GM21381 (cell line): ENCODE measurements around the gene SERPINA10.
"Not testable (repeated sequence)": the region's sequence is repeated elsewhere in the genome, so short reads cannot be mapped to it uniquely, and the experiment has no call there.

Experiments used
- ATAC-seq: cut with Tn5 transposase; IDR thresholded peaks from one replicate; pipeline ENCODE4 v1.9.1; 2021; ENCODE audit warnings: mild to moderate bottlenecking, moderate library complexity; ENCODE audit not compliant: unreplicated experiment

SERPINA10 gene

GRCh38 chr14:94314890-94315289 is 21.8 kb upstream of the SERPINA10 start:
- no peak for ATAC-seq

- ATAC-seq = no peak
Observed at GRCh38 chr14:94313991-94314655, 21.1 kb upstream of the SERPINA10 start.

- no peak for ATAC-seq
Observed at GRCh38 chr14:94312481-94313246, 19.6 kb upstream of the SERPINA10 start.

- ATAC-seq = no peak
Observed at GRCh38 chr14:94310248-94310647, 17.2 kb upstream of the SERPINA10 start.

- no peak for ATAC-seq
Observed at GRCh38 chr14:94309721-94310120, 16.7 kb upstream of the SERPINA10 start.

GRCh38 chr14:94307410-94307992 is 14.4 kb upstream of the SERPINA10 start:
- no peak for ATAC-seq

GRCh38 chr14:94306047-94306978 is 13.2 kb upstream of the SERPINA10 start:
- ATAC-seq = no peak

GRCh38 chr14:94305620-94306019 is 12.6 kb upstream of the SERPINA10 start:
- ATAC-seq = no peak

GRCh38 chr14:94304243-94304642 is 11.2 kb upstream of the SERPINA10 start:
- no peak for ATAC-seq

GRCh38 chr14:94303111-94303510 is 10.0 kb upstream of the SERPINA10 start:
- no peak for ATAC-seq

- ATAC-seq = no peak
Observed at GRCh38 chr14:94298130-94298529, 5.1 kb upstream of the SERPINA10 start.

GRCh38 chr14:94296181-94296545 is 3.1 kb upstream of the SERPINA10 start:
- not testable (repeated sequence) for ATAC-seq

GRCh38 chr14:94295360-94296180 is 2.5 kb upstream of the SERPINA10 start:
- ATAC-seq = no peak

- ATAC-seq = no peak
Observed at GRCh38 chr14:94293578-94293924, 483 bp upstream of the SERPINA10 start.

GRCh38 chr14:94292526-94292871 is 569 bp downstream of the SERPINA10 start:
- ATAC-seq = no peak

- ATAC-seq = no peak
Observed at GRCh38 chr14:94291906-94292525, 1.1 kb downstream of the SERPINA10 start.

GRCh38 chr14:94291159-94291905 is 1.7 kb downstream of the SERPINA10 start:
- no peak for ATAC-seq

- ATAC-seq = no peak
Observed at GRCh38 chr14:94290197-94290596, 2.9 kb downstream of the SERPINA10 start.
